ENCODE data around the gene EFEMP1.

EFEMP1 gene

GRCh38 chr2:55923091-55923981 lies at the start of gene EFEMP1:
Gene EFEMP1 (minus strand): TSS chr2:55923782. CDS start chr2:55922440, 1,342 bp downstream.
- peak; percentile 70 for DNase-seq

- DNase-seq: no peak
Measured at GRCh38 chr2:55970500-55970899, 46.9 kb upstream of the EFEMP1 start.

DNA sequence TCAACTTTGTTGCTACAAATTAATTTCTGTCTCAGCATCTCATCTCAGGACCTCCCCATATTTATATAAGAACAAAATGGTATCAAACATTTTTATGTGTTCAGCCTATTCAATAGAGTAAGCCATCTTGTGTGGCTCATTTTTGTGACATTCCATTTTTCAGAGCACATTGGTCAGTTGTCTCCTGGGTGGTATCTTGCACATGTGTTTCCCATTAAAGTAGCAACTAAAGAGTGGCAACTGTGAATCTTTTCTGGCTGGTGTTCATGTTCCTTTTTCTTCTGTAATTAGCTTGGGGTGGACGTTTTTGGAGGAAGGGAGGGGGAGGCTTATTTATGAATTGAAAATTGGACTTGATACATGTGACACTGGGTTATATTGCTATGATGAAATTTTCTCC lies 45.4 kb upstream of the EFEMP1 start:
- DNase-seq: no peak

DNA sequence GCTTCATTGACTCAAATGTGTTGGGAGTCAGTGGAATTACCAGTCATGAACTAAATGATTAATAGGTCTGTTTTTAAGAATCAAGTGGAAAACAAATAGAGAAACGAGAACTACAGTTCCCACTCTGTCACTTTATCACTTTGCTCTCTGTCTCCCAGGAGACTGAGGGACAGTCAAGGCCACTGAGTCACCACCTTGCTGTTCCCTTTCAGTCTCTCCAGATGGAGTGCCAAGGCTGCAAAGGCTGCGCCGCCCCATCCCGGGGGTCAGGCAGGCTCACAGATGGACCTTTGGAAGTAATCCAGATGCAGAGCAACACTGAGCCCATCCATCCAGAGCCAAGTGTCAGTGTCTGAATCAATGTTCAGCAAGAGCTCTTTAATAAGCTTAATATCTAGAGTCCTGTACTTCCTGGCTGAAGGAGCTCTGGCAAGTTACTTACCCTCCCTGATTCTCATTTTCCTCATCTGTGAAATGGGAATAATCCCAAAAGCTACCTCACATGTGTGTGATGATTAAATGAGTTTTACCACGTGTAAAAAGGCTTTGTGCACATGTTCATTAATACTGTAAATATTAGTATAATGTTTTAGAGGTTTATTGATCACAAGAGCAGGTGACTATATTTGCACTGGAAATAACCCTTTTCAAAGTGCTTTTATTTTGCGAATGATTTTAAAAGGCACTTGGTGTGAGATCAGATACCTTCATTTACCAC lies 43.0 kb upstream of the EFEMP1 start:
- no peak for DNase-seq

DNA sequence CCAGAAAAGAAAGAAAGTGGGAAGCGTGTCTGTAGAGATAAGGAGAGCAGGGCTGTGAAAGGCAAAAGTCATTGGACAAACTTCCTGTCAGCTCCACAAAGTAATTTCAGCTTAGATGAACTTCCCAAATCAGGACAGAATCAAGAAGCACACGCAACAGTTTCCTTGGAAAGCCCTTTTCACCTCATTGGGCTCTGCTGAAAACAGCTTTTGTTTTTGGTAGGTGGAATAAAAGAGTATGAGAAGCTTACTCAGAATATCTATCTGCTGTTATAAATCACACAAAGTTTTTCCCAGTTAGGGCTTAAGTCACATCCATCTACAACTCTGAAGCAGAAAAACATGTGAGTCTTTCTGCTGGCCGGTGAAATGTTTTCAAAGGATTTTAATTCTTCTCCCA lies 42.4 kb upstream of the EFEMP1 start:
- DNase-seq: no peak

GRCh38 chr2:55965276-55965675 lies 41.7 kb upstream of the EFEMP1 start:
- no peak for DNase-seq

DNA sequence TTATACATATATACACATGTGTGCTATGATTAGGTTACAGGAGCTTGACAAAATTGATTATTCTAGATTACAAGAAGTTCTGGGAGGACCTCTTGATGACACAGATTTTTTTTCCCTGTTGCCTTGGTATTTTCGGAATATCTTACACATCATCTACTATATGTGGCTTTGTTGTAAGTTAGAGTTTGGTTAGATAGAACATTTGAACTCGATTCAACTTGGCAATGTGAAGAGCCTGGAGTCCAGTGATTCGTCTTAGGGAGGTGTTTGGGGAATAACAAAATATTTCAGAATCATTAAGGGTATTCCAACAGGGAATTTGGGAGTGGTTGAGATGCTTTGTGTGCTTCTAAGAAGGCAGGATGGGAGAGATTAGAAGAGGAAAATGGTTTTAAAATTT lies 39.3 kb upstream of the EFEMP1 start:
- DNase-seq: no peak

GRCh38 chr2:55961318-55961911 lies 37.8 kb upstream of the EFEMP1 start:
- no peak for DNase-seq

DNA sequence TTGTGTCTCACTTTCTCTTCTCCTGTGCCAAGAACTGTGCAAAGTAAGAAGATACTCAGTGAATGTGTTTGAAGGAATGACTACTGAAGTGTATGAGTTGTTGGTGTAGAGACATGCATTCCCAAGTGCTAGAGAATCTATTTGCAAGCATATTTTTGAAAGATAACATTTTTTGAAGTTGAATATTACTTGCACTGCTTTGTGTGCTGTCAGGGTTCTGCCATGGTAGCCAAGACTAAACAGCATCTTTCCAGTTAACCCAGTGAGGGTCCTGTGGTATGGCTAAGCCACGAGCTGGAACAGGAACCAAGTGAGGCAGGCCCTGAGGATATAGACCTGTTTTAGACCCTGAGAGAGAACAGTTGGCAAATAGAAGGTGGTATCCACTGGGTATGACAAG lies 35.2 kb upstream of the EFEMP1 start:
- DNase-seq: no peak

DNA sequence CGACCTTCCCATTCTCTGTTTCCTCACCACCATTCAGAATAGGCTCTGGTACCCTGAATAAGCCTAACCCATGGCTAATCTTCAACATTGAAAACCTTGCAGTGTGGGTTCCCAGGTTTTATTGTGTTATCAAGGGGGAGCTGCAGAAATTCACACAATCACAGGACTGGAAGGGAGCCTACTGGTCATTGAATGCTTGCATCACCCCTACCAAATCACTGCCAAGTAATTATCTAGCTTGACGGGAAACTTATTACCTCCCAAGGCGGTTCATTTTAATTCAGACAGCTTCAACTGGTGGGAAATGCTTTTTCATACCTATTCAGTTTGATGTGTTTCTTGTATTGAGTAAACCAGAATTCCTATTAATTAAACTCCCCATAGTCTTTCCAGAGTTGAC lies 33.6 kb upstream of the EFEMP1 start:
- no peak for DNase-seq

DNA sequence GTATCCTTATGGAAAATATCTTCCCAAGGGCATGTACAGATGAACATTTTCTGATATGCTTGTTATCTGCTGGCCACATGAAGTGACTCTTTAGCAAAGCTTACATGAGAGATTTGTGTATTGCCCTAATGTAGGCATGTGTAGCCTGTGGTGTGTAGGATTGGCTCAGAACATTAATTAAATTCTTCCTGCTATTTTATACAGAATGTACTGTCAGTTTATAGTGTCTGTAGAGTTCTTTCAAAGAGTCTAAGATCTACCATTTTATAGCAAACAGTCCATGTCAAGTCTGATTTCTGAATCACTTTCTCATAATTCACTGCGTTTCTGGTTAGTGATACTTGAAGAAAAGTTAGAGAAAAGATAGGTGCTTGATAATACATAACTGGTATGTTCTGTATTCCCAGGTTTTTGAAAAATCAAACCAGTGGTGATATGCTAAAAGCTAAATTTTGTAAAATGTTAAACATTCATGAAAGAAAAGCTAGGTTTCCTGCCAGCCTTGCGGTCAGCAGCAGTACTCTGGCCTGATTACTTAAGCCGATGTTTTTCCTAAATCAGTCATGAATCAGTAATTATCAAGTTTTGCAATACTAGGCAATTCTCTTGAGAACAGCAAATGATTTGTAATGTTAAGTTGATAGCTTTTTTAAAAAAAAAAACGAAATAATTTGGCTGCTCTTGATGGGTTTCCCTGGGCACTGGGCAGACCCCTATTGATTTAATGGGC lies 30.9 kb upstream of the EFEMP1 start:
- DNase-seq: no peak

GRCh38 chr2:55952415-55952814 lies 28.8 kb upstream of the EFEMP1 start:
- no peak for DNase-seq

DNA sequence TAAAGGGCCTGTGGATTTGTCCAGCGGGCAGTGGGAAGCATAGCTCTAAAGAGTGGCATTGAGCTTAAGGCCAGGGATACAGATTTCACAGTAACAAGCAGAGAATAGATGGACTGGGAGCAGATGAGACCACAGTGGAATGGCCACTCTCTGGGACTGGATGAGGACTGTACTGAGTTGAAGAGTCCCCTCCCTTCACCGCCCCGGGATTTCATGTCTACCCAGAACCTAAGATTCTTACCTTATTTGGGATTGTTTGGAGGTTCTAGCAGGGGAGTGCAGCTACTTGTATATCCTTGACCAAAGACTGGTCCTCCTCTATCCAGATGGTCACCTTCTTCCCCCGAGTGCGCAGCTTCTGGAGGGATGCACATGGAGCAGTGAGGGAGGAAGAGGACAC lies 28.0 kb upstream of the EFEMP1 start:
- DNase-seq: no peak

DNA sequence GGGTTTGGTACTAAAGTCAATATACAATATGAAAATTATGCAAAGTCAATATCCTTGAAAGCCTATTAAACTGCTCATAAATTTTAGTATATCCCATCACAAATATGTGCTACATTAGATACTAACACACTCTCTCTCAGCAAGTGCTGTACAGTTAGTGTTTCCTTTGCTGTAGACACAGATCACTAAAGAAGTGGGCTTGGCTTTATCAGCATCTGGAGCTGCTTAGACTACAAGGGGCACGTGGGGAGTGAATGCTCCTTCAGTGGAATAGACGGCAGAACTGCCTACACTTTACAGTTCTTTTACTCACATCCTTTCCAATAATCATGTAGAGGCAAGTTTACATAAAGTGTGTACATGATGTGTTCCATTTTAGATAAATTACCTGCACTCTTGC lies 26.0 kb upstream of the EFEMP1 start:
- no peak for DNase-seq

- no peak for DNase-seq
Measured at GRCh38 chr2:55949211-55949610, 25.6 kb upstream of the EFEMP1 start.

- no peak for DNase-seq
Measured at GRCh38 chr2:55948176-55948923, 24.8 kb upstream of the EFEMP1 start.

- DNase-seq: no peak
Measured at GRCh38 chr2:55947752-55948151, 24.2 kb upstream of the EFEMP1 start.

DNA sequence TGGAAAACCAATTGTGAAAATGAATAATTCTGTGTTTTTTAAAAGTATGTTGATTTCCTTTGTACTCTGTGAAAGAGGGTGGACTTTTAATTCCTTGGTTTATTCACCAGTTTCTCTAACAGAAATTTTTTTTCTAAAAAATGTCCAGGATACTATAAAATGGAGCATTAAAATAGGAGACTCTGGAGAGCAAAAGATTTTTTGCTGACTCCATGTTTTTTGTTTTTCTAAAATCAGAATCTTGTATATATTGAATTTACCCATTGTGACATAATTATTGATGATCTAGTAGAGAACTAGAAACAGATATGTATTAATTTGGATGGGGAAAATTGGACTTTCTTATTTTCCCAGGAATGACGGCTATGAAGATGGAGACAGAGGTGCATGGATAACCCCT lies 23.2 kb upstream of the EFEMP1 start:
- DNase-seq: no peak

DNA sequence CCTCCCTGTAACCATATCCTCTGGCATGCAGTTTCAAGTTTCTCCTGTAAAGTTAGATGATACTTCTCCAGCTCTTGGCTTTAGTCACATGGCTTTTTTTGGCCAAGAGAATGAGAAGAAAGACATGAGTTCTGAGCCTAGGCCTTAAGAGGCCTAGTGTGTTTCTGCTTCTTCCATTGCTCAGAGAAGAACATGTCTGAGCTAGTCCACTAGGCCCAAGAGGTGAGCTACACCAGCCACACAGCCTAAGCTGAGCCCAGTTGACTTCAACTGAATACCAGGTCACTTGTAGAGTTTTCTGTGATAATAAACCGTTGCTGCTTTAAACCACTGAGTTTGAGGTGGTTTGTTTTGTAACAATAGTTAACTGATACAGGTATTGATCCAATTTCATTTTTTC lies 19.9 kb upstream of the EFEMP1 start:
- DNase-seq: no peak

DNA sequence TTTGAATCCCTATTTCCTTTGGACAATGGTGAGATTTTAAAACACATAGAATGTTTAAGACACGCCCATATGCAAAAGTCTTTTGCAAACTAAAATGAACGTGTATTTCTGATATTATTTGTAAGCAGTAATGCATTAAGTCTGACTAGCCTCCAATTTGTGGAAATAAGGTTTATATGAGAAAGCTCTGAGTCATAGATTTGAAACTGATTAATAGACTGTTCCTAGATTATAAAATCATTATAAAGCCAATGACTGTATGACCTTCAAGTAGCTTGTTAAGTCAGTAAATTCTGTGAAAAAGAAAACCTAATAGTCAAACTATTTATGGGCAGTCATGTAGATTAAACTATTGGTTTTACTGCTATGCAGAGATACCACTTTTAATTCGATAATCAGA lies 12.8 kb upstream of the EFEMP1 start:
- DNase-seq: no peak

GRCh38 chr2:55934337-55934736 lies 10.8 kb upstream of the EFEMP1 start:
- DNase-seq: no peak

DNA sequence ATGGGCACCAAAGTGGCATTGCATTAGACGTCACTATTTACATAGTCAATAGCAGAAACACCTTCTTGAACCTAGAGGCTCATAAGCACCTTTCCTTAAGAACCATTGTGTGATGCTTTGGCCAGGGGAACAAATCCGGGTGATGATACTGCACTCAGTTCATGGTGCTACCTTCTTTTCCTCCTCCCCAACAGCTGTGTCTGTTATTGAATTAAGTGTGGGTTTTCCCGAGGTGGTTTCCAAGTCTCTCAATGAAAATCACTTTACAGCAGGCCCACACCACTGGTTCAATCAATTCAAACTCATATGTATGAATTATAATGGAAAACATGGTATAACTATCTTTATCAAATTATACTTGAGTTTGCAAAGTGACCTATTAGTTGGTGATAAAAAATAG lies 9.3 kb upstream of the EFEMP1 start:
- no peak for DNase-seq
